Stimulated activated CD8-positive, alpha-beta memory T cell treated with anti-CD3 and anti-CD28 coated beads, Interleukin-15, amount 100 ng/mL, for 4 hours (primary cell): ENCODE results near the gene RASAL3.
"Not testable (repeated sequence)": the region's sequence is repeated elsewhere in the genome, so short reads cannot be mapped to it uniquely, and the experiment has no call there.

ENCODE experiments used
- DNase-seq, 2 donors: peaks; one replicate each; pipeline ENCODE4 v3.0.0-alpha.2; 2020; ENCODE audit warnings: low read depth in 2 of 2

Gene RASAL3

GRCh38 chr19:15421136-15421695, 43.1 kb downstream of the RASAL3 start:
- no peak for DNase-seq

- DNase-seq = no peak
These were observed 44.8 kb downstream of the RASAL3 start for GRCh38 chr19:15419413-15420025.

GRCh38 chr19:15418579-15419412, 45.5 kb downstream of the RASAL3 start, which contains the start of gene AKAP8L:
TSS of gene AKAP8L (minus strand) at chr19:15418988. CDS start at chr19:15418923, 65 bp downstream.
- peak; percentile 94 to 99 for DNase-seq

GRCh38 chr19:15418231-15418578, 46.1 kb downstream of the RASAL3 start:
- no peak for DNase-seq

- no peak for DNase-seq
These were observed 46.6 kb downstream of the RASAL3 start for GRCh38 chr19:15417699-15418098.

- DNase-seq = no peak
These were observed 51.5 kb downstream of the RASAL3 start for GRCh38 chr19:15412832-15413231.

GRCh38 chr19:15411351-15411750, 53.0 kb downstream of the RASAL3 start:
- DNase-seq = not testable (repeated sequence)

- no peak for DNase-seq
These were observed 59.5 kb downstream of the RASAL3 start for GRCh38 chr19:15404780-15405211.

GRCh38 chr19:15404097-15404779, 60.1 kb downstream of the RASAL3 start:
- no peak for DNase-seq

GRCh38 chr19:15403151-15403531, 61.2 kb downstream of the RASAL3 start:
- no peak for DNase-seq

- DNase-seq = no peak
These were observed 61.8 kb downstream of the RASAL3 start for GRCh38 chr19:15402411-15403150.
